Spinal cord (tissue), 10 donors: ENCODE data around the gene CAPZB. TPM values are rescaled to one million over a fixed set of nuclear protein-coding genes. Genes with fewer than 3 reads are reported as not detected.
"Not testable (repeated sequence)": the region's sequence is repeated elsewhere in the genome, so short reads cannot be mapped to it uniquely, and the experiment has no call there.

Experiments used
- DNase-seq, 6 donors: peaks; one replicate each; pipeline versions ENCODE4 v3.0.0 to v3.0.0-alpha.2; 2013 to 2015; ENCODE audit warnings: low spot score in 6 of 6, low read depth in 4 of 6
- H3K27ac ChIP-seq: one replicate; pipeline ENCODE4 v1.5.1; 2013; ENCODE audit warnings: low read depth, low read length, control low read depth
- H3K27me3 ChIP-seq: one replicate; pipeline ENCODE4 v1.6.1; 2013; ENCODE audit warnings: low read length; ENCODE audit not compliant: control insufficient read depth, insufficient read depth
- H3K36me3 ChIP-seq: one replicate; pipeline ENCODE4 v1.6.1; 2013; ENCODE audit warnings: low read length; ENCODE audit not compliant: control insufficient read depth, insufficient read depth
- H3K4me1 ChIP-seq: one replicate; pipeline ENCODE4 v1.6.1; 2013; ENCODE audit warnings: low read length; ENCODE audit not compliant: control insufficient read depth, insufficient read depth
- H3K4me3 ChIP-seq: one replicate; pipeline ENCODE4 v1.5.1; 2013; ENCODE audit warnings: low read depth, low read length, control low read depth
- H3K9me3 ChIP-seq: one replicate; pipeline ENCODE4 v1.6.1; 2013; ENCODE audit warnings: low read length; ENCODE audit not compliant: control insufficient read depth, insufficient read depth
- WGBS: methylation state at CpG from one replicate; pipeline ENCODE4 v1.1.5; 2013; ENCODE audit warnings: missing lambda C conversion rate; ENCODE audit not compliant: insufficient coverage; 5-methylcytosine and 5-hydroxymethylcytosine counted together
- polyA plus RNA-seq, 2 donors: library from polyadenylated mRNA; unstranded; fragments of 120-200 nt; gene quantifications; one replicate each; pipeline ENCODE4 v1.2.1, GENCODE V29; 2013; ENCODE audit not compliant: insufficient read length in 2 of 2
- total RNA-seq, 2 donors: library from RNA; depleted of rRNA in 1 of 2; stranded (reverse); fragments of 120-200 nt in 1 of 2; fragments of >200 nt in 1 of 2; gene quantifications; one replicate each; pipeline versions ENCODE4 v1.2.3 to v1.2.4, GENCODE V29; 2013 to 2014
- donor health status: healthy.

Gene CAPZB
- total and polyA plus RNA-seq, 4 donors = 78.8 to 312 (median 243) TPM

DNA sequence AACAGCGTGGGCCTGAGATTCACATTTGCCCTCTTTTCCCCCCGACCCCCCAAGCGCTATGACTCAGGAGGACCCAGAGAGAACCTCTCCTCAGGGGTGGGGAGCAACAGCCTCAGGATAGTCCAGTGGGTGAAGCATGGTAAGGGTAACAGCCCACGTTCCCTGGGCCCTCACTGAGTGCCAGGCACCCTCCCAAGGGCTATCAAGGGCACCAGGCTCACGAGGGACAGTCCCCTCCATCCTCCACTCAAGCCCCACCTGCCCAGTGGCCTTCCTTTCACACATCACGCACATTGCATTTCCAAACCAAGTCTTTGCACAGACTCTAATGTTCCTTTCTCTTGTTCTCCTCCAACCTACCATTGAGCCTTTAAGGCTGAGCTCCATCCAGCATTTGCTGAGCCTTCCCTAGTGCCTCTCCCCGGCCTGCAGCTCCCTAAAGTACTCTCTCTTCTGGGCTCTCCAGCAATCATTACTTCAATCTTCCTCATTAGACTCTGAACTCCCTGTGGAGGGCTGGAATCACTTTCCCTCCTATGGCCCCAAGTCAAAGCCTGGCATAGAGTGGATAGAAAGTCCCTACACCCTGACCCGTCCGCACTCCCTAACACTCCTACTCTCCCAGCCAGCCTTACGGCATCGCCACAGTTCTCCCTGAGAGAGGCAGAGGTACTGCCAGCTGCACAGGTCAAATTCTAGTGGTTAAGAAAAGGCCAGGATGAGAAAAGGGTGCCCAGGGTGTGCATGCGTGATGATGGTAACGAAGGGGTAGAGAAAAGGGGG lies 174.4 kb downstream of the CAPZB start:
- H3K4me1 ChIP-seq = peaks cover 41% of the 10 kb centered on the region
- peaks cover 39% of the 10 kb centered on the region for H3K36me3 ChIP-seq
- H3K27me3 ChIP-seq = no peaks in the 10 kb centered on the region
- H3K27ac ChIP-seq = no peak overlapping the region
- peak in 1 of 6 donors; percentile 33 for DNase-seq
- 29% methylated on average over 10 of the region's 13 CpGs for WGBS
- no peaks in the 10 kb centered on the region for H3K9me3 ChIP-seq
- peak overlapping the region; percentile 75 for H3K4me3 ChIP-seq

DNA sequence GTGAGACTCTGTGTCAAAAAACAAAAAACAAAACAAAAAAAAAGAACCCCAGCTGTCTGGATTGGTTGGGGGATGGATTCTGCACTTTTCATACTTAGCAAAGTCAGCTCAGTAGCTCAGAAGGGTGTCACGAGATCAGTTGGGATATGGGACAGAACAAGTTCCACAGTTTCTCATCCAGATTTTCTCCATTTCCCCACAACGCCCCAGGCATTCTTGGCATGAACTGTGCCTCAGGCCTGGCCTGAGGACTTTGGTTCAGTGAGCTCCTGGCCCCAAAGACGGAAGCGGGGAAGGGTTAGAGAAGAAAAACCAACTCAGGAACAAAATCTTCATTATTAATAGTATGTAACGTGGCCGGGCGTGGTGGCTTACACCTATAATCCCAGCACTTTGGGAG lies 175.3 kb downstream of the CAPZB start:
- Histone ChIP-seq H3K4me3 (no peak overlapping the region), H3K4me1 (peaks cover 33% of the 10 kb centered on the region), H3K27me3 (no peaks in the 10 kb centered on the region), H3K9me3 (no peaks in the 10 kb centered on the region), H3K36me3 (peaks cover 41% of the 10 kb centered on the region), H3K27ac (no peak overlapping the region)
- DNase-seq = no peak
- WGBS = no CpG with 5 or more reads among the region's 7 CpGs

DNA sequence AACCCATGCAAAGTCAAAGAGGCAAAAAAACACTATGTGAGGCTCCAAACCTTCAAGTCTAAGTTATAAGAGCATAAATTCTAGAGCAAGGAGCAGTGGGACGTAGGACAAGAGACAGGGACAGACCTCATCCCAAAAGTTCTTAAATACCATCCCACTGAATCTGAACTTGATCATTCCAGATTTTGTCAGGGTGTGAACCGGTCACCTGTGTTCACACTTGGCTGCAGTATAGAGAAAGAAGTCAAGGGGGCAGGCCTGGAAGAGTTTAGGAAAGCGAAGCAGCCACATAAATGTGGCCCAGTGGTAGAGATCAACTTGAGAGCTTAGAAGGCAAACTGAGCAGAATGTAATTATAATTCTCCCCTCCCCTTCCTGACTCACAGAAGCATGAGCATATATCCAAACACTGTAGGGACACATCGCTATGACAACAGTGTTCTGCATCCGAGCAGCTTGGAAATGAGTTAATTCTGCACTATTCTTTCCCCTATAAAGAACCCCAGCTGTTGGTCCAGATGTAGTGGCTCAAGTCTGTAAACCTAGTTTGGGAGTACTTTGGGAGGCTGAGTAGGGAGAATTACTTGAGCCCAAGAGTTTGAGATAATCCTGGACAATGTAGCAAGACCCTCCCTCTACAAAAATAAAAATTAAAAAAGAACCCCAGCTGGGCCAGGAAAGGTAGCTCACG lies 176.1 kb downstream of the CAPZB start:
- Histone ChIP-seq H3K9me3 (no peaks in the 10 kb centered on the region), H3K27me3 (no peaks in the 10 kb centered on the region), H3K4me1 (peaks cover 32% of the 10 kb centered on the region), H3K27ac (no peak overlapping the region), H3K36me3 (peaks cover 47% of the 10 kb centered on the region), H3K4me3 (no peak overlapping the region)
- DNase-seq = peak in 1 of 6 donors; percentile 56
- 83% methylated on average over 2 of the region's 6 CpGs for WGBS

DNA sequence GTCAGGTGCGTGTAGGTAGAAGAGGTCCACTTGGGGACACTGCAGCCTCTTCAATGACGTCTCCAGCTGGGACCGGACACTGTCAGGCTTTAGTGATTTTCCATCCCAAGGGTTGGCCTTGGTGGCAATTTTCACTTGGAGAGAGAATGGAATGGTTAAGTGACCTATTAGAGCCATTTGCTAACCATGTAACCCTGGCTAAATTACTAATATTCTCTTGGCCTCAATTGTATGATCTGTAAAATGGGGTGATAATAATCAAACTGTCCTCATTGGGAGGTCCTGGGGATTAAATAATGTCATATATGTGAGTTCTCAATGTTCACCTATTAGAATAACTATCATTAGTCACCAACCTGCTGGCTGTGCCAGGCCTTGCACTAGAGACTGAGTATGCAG lies 176.8 kb downstream of the CAPZB start:
- no peak for DNase-seq
- H3K4me1 ChIP-seq = peaks cover 30% of the 10 kb centered on the region
- WGBS = 92% methylated on average over 3 of the region's 3 CpGs

DNA sequence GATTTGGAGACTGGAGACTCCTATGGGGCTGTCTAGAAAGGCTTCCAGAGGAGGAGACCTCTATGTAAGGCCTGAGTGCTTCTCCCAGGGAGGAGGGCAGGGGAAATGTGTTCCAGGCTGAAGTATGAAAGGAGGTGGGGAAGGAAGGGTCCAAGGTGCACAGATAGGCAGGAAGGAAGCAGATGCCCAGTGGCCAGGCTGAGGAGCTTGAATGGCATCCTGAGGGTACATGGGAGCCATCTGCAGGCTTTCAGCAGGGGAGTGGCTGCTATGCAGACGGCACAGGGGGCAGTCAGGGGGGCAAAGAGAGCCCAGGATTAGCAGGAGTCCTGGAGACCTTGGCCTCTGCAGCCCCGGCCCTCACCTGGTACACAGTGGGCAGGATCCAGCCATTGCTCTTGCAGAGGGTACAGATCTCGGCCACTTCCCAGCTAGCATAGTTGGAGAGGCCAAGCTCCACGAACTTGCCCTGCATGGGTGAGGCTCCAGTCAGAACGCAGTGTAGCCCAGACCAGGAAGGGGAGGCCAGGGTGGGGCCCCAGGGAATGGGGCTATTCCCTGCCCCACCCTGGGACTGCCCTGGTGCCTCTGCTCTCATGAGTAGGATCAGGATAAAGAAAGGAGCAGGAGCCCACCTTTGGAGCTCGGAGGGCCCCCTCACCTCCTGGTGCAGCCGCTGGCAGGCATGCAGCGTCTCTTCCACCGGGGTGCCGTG lies 177.4 kb downstream of the CAPZB start:
- H3K9me3 ChIP-seq = no peaks in the 10 kb centered on the region
- H3K27ac ChIP-seq = no peak overlapping the region
- H3K4me1 ChIP-seq = peaks cover 24% of the 10 kb centered on the region
- no peak for DNase-seq
- H3K4me3 ChIP-seq = no peak overlapping the region
- no peaks in the 10 kb centered on the region for H3K27me3 ChIP-seq
- WGBS = 96% methylated on average over 10 of the region's 10 CpGs
- peaks cover 55% of the 10 kb centered on the region for H3K36me3 ChIP-seq

More for the DNA sequence above, 176.8 kb downstream of the CAPZB start:
- Histone ChIP-seq H3K27me3 (no peaks in the 10 kb centered on the region), H3K4me3 (no peak overlapping the region), H3K27ac (no peak overlapping the region), H3K36me3 (peaks cover 50% of the 10 kb centered on the region), H3K9me3 (no peaks in the 10 kb centered on the region)

DNA sequence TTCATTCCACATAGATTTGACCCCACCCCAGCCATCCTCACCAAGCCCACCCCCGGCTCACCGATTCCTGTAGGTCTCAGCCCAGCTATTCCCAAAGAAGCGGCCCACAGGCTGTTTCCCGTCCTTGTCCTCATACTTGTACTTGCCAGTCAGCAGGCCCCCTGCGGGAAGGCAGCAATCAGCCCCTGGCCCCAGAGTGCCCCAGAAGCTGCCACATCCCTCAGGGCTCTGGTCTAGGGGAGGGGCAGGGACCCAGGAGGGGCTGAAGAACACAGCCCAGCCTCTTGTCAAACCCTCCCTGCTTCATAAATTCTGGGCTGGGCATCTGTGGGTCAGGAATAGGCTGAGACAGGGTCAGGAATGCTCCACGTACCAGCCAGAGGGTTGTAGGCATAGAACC lies 178.4 kb downstream of the CAPZB start:
- no peak for DNase-seq
- 100% methylated on average over 3 of the region's 6 CpGs for WGBS
- Histone ChIP-seq H3K27ac (no peak overlapping the region), H3K36me3 (peaks cover 60% of the 10 kb centered on the region), H3K4me1 (peaks cover 18% of the 10 kb centered on the region), H3K4me3 (no peak overlapping the region), H3K9me3 (no peaks in the 10 kb centered on the region), H3K27me3 (no peaks in the 10 kb centered on the region)

DNA sequence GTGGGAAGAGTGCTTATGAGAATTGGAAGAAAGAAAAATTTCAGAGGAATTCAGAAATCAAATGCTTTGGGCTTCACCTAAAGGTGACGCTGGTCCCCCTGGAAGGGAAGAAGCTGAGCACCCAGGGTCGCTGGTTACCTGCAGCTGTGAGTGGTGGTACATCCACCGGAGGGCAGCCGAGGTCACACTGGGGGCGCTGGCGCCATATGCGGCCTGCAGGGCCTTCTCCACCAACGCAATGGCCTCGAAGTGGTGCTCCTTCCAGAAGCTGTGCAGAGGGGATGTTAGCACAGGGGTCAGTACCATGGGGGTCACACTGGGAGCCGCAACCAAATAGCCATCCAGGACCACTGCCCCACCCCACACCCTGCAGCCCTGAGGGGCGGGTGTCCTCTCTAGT lies 179.5 kb downstream of the CAPZB start:
- Histone ChIP-seq H3K4me1 (peaks cover 11% of the 10 kb centered on the region), H3K4me3 (no peak overlapping the region), H3K27ac (no peak overlapping the region), H3K27me3 (no peaks in the 10 kb centered on the region), H3K9me3 (no peaks in the 10 kb centered on the region), H3K36me3 (peaks cover 63% of the 10 kb centered on the region)
- WGBS = 97% methylated on average over 11 of the region's 11 CpGs
- DNase-seq = no peak

DNA sequence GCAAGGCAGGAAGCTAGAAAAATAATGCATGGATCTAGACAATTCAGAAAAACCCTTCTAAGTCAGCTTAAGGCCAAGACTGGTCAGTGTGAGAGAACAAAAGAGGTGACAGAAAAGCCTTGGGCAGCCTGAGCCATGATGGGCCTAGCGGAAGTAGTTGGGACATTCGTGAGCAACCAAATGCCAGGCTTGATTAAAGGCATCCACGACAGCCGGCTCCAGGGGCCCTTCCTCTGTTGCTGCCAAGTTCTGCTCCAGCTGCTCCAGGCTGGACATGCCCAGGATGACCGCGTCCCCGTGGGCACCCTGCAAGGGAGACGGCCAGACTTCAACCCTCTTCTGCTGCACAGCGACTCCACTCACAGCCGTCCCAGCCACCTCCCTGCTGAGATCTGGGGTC lies 181.3 kb downstream of the CAPZB start:
- H3K27me3 ChIP-seq, H3K9me3 ChIP-seq, H3K27ac ChIP-seq, H3K4me1 ChIP-seq, H3K4me3 ChIP-seq, DNase-seq: not testable (repeated sequence)
- peaks cover 63% of the 10 kb centered on the region for H3K36me3 ChIP-seq
- WGBS = 100% methylated on average over 1 of the region's 10 CpGs

DNA sequence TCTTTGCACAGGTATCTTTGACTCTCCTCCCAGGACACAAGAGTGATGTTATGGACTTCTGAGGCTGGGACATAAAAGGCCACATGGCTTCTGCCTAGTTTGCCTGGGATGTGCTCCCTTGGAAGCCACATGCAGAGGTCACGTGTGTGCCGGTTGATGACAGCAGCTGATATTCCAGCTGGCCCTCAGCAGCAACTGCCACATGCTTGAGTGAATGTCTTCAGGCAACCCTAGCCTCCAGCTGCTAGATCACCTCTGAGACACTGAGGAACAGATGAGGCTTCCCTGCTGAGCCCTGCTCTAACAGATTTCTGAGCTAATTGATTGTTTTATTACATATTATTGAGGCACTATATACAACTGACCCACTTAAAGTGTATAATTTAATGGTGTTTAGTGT lies 185.1 kb downstream of the CAPZB start:
- peak in 1 of 6 donors; percentile 70 for DNase-seq
- Histone ChIP-seq H3K4me1 (no peaks in the 10 kb centered on the region), H3K27me3 (no peaks in the 10 kb centered on the region), H3K27ac (no peak overlapping the region), H3K36me3 (peaks cover 35% of the 10 kb centered on the region), H3K9me3 (peaks cover 3% of the 10 kb centered on the region), H3K4me3 (no peak overlapping the region)
- WGBS = 78% methylated on average over 2 of the region's 2 CpGs
